H1 (cell line): Measurements from ENCODE around the gene PRRG1. TPM values are rescaled to one million over a fixed set of nuclear protein-coding genes. Genes with fewer than 3 reads are reported as not detected.
"Not testable (repeated sequence)": the region's sequence is repeated elsewhere in the genome, so short reads cannot be mapped to it uniquely, and the experiment has no call there.

ENCODE experiments used
- CTCF ChIA-PET: fragments of 300-600 bp; sonication (Branson Sonifier 250); formaldehyde crosslinking; loops from one replicate; lab custom pipeline; 2021; ENCODE audit not compliant: partially characterized antibody; lab: Charles Lee
- POLR2A ChIA-PET: fragments of 300-600 bp; sonication (Branson Sonifier 250); formaldehyde crosslinking; loops from one replicate; lab custom pipeline; 2021; ENCODE audit warnings: inconsistent platforms; ENCODE audit not compliant: partially characterized antibody; lab: Charles Lee
- DNase-seq, 2 experiments: peaks; one replicate each; pipeline versions ENCODE4 v3.0.0 to v3.0.0-alpha.2; 2010 to 2022; ENCODE audit warnings: low spot score in 2 of 2, low read depth in 1 of 2, mixed read lengths in 1 of 2
- FAIRE-seq: peaks from 2 replicates; lab custom pipeline; 2011; peaks lifted over from hg19 to GRCh38; lab: Jason Lieb, UNC
- H2AFZ ChIP-seq: 2 replicates; pipeline ENCODE4 v1.8.1; 2012; ENCODE audit warnings: low read length, inconsistent platforms
- H2AK5ac ChIP-seq: 2 replicates; pipeline ENCODE4 v1.6.1; 2013; ENCODE audit warnings: low read depth, low read length
- H2BK120ac ChIP-seq: replicated peaks from 2 replicates; pipeline ENCODE3; 2013; ENCODE audit warnings: low read depth, low read length, inconsistent platforms
- H2BK12ac ChIP-seq: 2 replicates; pipeline ENCODE4 v1.6.1; 2013; ENCODE audit warnings: low read depth, low read length
- H2BK15ac ChIP-seq: 2 replicates; pipeline ENCODE4 v1.6.1; 2013; ENCODE audit warnings: low read length
- H2BK20ac ChIP-seq: 2 replicates; pipeline ENCODE4 v1.6.1; 2013; ENCODE audit warnings: low read length
- H2BK5ac ChIP-seq: 2 replicates; pipeline ENCODE4 v1.6.1; 2013; ENCODE audit warnings: low read depth, low read length
- H3K14ac ChIP-seq: 2 replicates; pipeline ENCODE4 v1.6.1; 2013; ENCODE audit warnings: inconsistent platforms; ENCODE audit not compliant: insufficient read length
- H3K18ac ChIP-seq: 2 replicates; pipeline ENCODE4 v1.6.1; 2013; ENCODE audit warnings: low read length; ENCODE audit errors: extremely low read depth
- H3K23ac ChIP-seq: 2 replicates; pipeline ENCODE4 v1.6.1; 2013; ENCODE audit warnings: inconsistent platforms; ENCODE audit not compliant: insufficient read length
- H3K23me2 ChIP-seq: 2 replicates; pipeline ENCODE4 v1.6.1; 2013; ENCODE audit warnings: low read depth, low read length
- H3K27ac ChIP-seq: 2 replicates; pipeline ENCODE4 v1.6.1; 2011; ENCODE audit warnings: low read depth, low read length, inconsistent platforms
- H3K27me3 ChIP-seq, 4 experiments: replicated peaks in 1 of 4; 1 replicate in 1 of 4; 2 replicates in 3 of 4; pipeline versions ENCODE4 v1.6.1 to v1.8.1; 2011 to 2013; ENCODE audit warnings: low read length in 3 of 4, mild to moderate bottlenecking in 3 of 4, inconsistent platforms in 2 of 4, mixed read lengths in 2 of 4, moderate library complexity in 1 of 4; ENCODE audit not compliant: control insufficient read depth in 3 of 4, insufficient read depth in 3 of 4; ENCODE audit errors: extremely low read depth in 1 of 4
- H3K36me3 ChIP-seq, 4 experiments: 2 replicates each; pipeline versions ENCODE4 v1.6.1 to v1.8.1; 2011 to 2013; ENCODE audit warnings: mild to moderate bottlenecking in 4 of 4, low read length in 3 of 4, moderate library complexity in 2 of 4, control low read depth in 1 of 4, inconsistent platforms in 1 of 4; ENCODE audit not compliant: insufficient read depth in 4 of 4, control insufficient read depth in 2 of 4
- H3K4ac ChIP-seq: replicated peaks from 2 replicates; pipeline ENCODE3; 2013; ENCODE audit warnings: low read length, low read depth, mixed read lengths, inconsistent platforms; ENCODE audit not compliant: insufficient read length
- H3K4me1 ChIP-seq, 4 experiments: replicated peaks in 1 of 4; 1 replicate in 1 of 4; 2 replicates in 3 of 4; pipeline versions ENCODE4 v1.6.1 to v1.8.1; 2011 to 2013; ENCODE audit warnings: low read length in 3 of 4, inconsistent platforms in 2 of 4, mixed read lengths in 1 of 4; ENCODE audit not compliant: insufficient read depth in 4 of 4, control insufficient read depth in 3 of 4
- H3K4me2 ChIP-seq, 2 experiments: 2 replicates each; pipeline versions ENCODE4 v1.6.1 to v1.8.1; 2011 to 2013; ENCODE audit warnings: low read depth in 2 of 2, low read length in 2 of 2, control low read depth in 1 of 2, inconsistent platforms in 1 of 2, mild to moderate bottlenecking in 1 of 2; ENCODE audit not compliant: insufficient read depth in 1 of 2
- H3K4me3 ChIP-seq, 4 experiments: fragments of 200-600, 300-600 bp in 1 of 4; sonication (generic), shearing (Covaris generic), sonication (Bioruptor Twin) in 1 of 4; 2 replicates each; pipeline versions ENCODE4 v1.5.1 to v1.8.1; 2011 to 2016; ENCODE audit warnings: low read length in 4 of 4, low read depth in 3 of 4, control low read depth in 2 of 4, inconsistent platforms in 2 of 4, mild to moderate bottlenecking in 2 of 4, mixed read lengths in 1 of 4, moderate library complexity in 1 of 4; ENCODE audit not compliant: insufficient read depth in 2 of 4; ENCODE audit errors: extremely low read depth in 1 of 4
- H3K56ac ChIP-seq: replicated peaks from 2 replicates; pipeline ENCODE3; 2013; ENCODE audit warnings: low read depth, mild to moderate bottlenecking, mixed read lengths, low read length, inconsistent platforms; ENCODE audit not compliant: insufficient read length
- H3K79me1 ChIP-seq: 2 replicates; pipeline ENCODE4 v1.6.1; 2013; ENCODE audit warnings: low read depth, low read length, control low read depth
- H3K79me2 ChIP-seq, 2 experiments: 2 replicates each; pipeline versions ENCODE4 v1.6.1 to v1.8.1; 2012 to 2013; ENCODE audit warnings: low read length in 2 of 2, mild to moderate bottlenecking in 2 of 2, inconsistent platforms in 1 of 2; ENCODE audit not compliant: insufficient read depth in 2 of 2, control insufficient read depth in 1 of 2
- H3K9ac ChIP-seq, 4 experiments: replicated peaks in 1 of 4; 1 replicate in 1 of 4; 2 replicates in 3 of 4; pipeline versions ENCODE4 v1.6.1 to v1.8.1; 2011 to 2013; ENCODE audit warnings: low read depth in 3 of 4, low read length in 3 of 4, control low read depth in 2 of 4, mild to moderate bottlenecking in 2 of 4, moderate library complexity in 2 of 4, inconsistent platforms in 1 of 4; ENCODE audit errors: extremely low read depth in 1 of 4
- H3K9me3 ChIP-seq, 2 experiments: 2 replicates each; pipeline versions ENCODE4 v1.6.1 to v1.8.1; 2012 to 2013; ENCODE audit warnings: mild to moderate bottlenecking in 2 of 2, moderate library complexity in 2 of 2, control low read depth in 1 of 2, inconsistent platforms in 1 of 2, low read depth in 1 of 2, low read length in 1 of 2, mixed read lengths in 1 of 2; ENCODE audit not compliant: insufficient read depth in 2 of 2
- H4K20me1 ChIP-seq, 2 experiments: replicated peaks in 1 of 2; 2 replicates each; pipeline versions ENCODE3 to v1.8.1; 2011 to 2013; ENCODE audit warnings: inconsistent platforms in 2 of 2, low read length in 2 of 2, mild to moderate bottlenecking in 1 of 2; ENCODE audit not compliant: insufficient read depth in 2 of 2, control insufficient read depth in 1 of 2
- H4K5ac ChIP-seq: 2 replicates; pipeline ENCODE4 v1.6.1; 2013; ENCODE audit warnings: low read length, low read depth, mixed read lengths, inconsistent platforms; ENCODE audit not compliant: insufficient read length
- H4K8ac ChIP-seq: 2 replicates; pipeline ENCODE4 v1.8.0; 2013; ENCODE audit warnings: mild to moderate bottlenecking, moderate library complexity, low read length, inconsistent platforms; ENCODE audit not compliant: insufficient read depth; ENCODE audit errors: extremely low read depth
- H4K91ac ChIP-seq: replicated peaks from 2 replicates; pipeline ENCODE3; 2013; ENCODE audit warnings: low read length, mixed read lengths, inconsistent platforms; ENCODE audit not compliant: insufficient read length
- WGBS, 2 experiments: shearing (Covaris generic) in 1 of 2; methylation state at CpG; one replicate each; pipeline versions ENCODE4 v1.1.6 to v1.1.7; 2013 to 2015; ENCODE audit warnings: low lambda C conversion rate in 2 of 2, mixed read lengths in 2 of 2, inconsistent platforms in 1 of 2, low coverage in 1 of 2, missing lambda C conversion rate in 1 of 2; ENCODE audit not compliant: insufficient replicate concordance in 2 of 2, insufficient coverage in 1 of 2, insufficient read length in 1 of 2; ENCODE audit errors: extremely low coverage in 1 of 2, missing lambda C conversion rate in 1 of 2; 5-methylcytosine and 5-hydroxymethylcytosine counted together
- polyA plus RNA-seq, 7 experiments: library from polyadenylated mRNA; depleted of rRNA in 3 of 7; stranded (reverse) in 5 of 7; unstranded in 2 of 7; fragments of >200 nt in 5 of 7; fragments of 200-250 nt in 2 of 7; gene quantifications; 1 replicate in 5 of 7; 2 replicates in 1 of 7; 4 replicates in 1 of 7; pipeline versions ENCODE4 v1.2.1 to v1.2.3, GENCODE V29; 2011 to 2013; ENCODE audit warnings: missing spikeins in 2 of 7, mixed read lengths in 2 of 7
- total RNA-seq: library from RNA; stranded (reverse); fragmentation: NEBNext Ultra II Directional; extraction: Animal tissue kit (Norgen Biotek cat#: 25700); gene quantifications from 2 replicates; pipeline ENCODE4 v1.2.1, GENCODE V29; 2021

Gene PRRG1
- total and polyA plus RNA-seq, 2 of the 8 experiments (the other 6 are each of a cell fraction or from before 2014, with no cell fraction given): 10.2 to 10.5 TPM

DNA sequence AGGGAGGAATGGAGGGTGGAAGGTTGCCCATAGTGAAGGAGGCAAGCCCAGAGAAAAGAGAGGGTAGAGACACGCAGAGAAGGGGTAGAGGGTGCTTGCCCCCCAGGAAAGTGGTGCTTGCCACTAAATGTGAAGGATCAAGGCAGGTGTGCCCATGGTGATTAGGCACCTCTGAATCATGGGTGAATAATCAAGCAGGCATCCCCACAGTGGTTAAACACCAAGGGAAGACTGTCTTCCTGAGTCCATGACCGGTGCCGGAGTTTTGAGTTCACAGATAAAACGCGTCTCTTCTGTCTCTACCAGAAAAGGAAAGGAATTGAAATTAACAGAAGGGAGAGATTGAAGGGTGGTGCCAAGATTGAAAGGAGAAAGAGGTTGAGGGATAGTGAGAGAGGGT, 111.1 kb downstream of the PRRG1 start:
- H3K27ac ChIP-seq, H2BK20ac ChIP-seq, H3K23me2 ChIP-seq, H3K14ac ChIP-seq, H4K8ac ChIP-seq, H3K27me3 ChIP-seq, H3K9ac ChIP-seq, H3K18ac ChIP-seq, H3K4me1 ChIP-seq, H3K23ac ChIP-seq, H2BK12ac ChIP-seq, H4K5ac ChIP-seq, H4K91ac ChIP-seq, H2BK120ac ChIP-seq, H2BK5ac ChIP-seq, CTCF ChIA-PET, H3K4me3 ChIP-seq, H4K20me1 ChIP-seq, FAIRE-seq, H3K79me2 ChIP-seq, DNase-seq, POLR2A ChIA-PET, H2AK5ac ChIP-seq, H2AFZ ChIP-seq, H3K36me3 ChIP-seq, H3K4ac ChIP-seq, H2BK15ac ChIP-seq, H3K9me3 ChIP-seq, H3K4me2 ChIP-seq, H3K56ac ChIP-seq, H3K79me1 ChIP-seq: not testable (repeated sequence)
- WGBS, 2 experiments: 100% methylated on average over 1 of the region's 5 CpGs; no CpG with 5 or more reads in 1 of the 2 experiments
